CD14-positive monocyte (primary cell): ENCODE results near the gene POU2F1. TPM values are rescaled to one million over a fixed set of nuclear protein-coding genes. Genes with fewer than 3 reads are reported as not detected.

Experiments
- DNase-seq, 3 donors: peaks; one replicate each; pipeline ENCODE4 v3.0.0-alpha.2; 2011 to 2022
- H2AFZ ChIP-seq: 2 replicates; pipeline ENCODE4 v1.6.0; 2012; ENCODE audit warnings: mild to moderate bottlenecking, low read depth, low read length, inconsistent platforms; ENCODE audit not compliant: insufficient read depth, poor library complexity, severe bottlenecking
- H3K27ac ChIP-seq, 2 donors: 1 replicate in 1 of 2; 2 replicates in 1 of 2; pipeline ENCODE4 v1.5.1; 2012 to 2013; ENCODE audit warnings: low read length in 2 of 2, control low read depth in 1 of 2, inconsistent platforms in 1 of 2, low read depth in 1 of 2, mild to moderate bottlenecking in 1 of 2
- H3K27me3 ChIP-seq, 2 donors: one replicate each; pipeline versions ENCODE4 v1.6.0 to v1.6.1; 2011 to 2013; ENCODE audit warnings: low read length in 2 of 2; ENCODE audit not compliant: control insufficient read depth in 2 of 2, insufficient read depth in 2 of 2
- H3K36me3 ChIP-seq, 2 donors: replicated peaks in 1 of 2; 1 replicate in 1 of 2; 2 replicates in 1 of 2; pipeline versions ENCODE4 v1.5.1 to v1.6.1; 2012 to 2013; ENCODE audit warnings: low read length in 2 of 2, control low read depth in 1 of 2, inconsistent platforms in 1 of 2, mild to moderate bottlenecking in 1 of 2; ENCODE audit not compliant: insufficient read depth in 2 of 2, control insufficient read depth in 1 of 2
- H3K4me1 ChIP-seq, 2 donors: 1 replicate in 1 of 2; 2 replicates in 1 of 2; pipeline versions ENCODE4 v1.5.1 to v1.6.1; 2012 to 2013; ENCODE audit warnings: low read length in 2 of 2, control low read depth in 1 of 2, inconsistent platforms in 1 of 2, mild to moderate bottlenecking in 1 of 2, moderate library complexity in 1 of 2; ENCODE audit not compliant: insufficient read depth in 2 of 2, control insufficient read depth in 1 of 2
- H3K4me2 ChIP-seq: replicated peaks from 2 replicates; pipeline ENCODE3; 2012; ENCODE audit warnings: low read length, moderate library complexity, mild to moderate bottlenecking; ENCODE audit not compliant: poor library complexity, severe bottlenecking; ENCODE audit errors: extremely low read depth
- H3K4me3 ChIP-seq, 3 experiments: fragments of 200-600 bp in 1 of 3; sonication (generic) in 1 of 3; replicated peaks in 1 of 3; 1 replicate in 2 of 3; 2 replicates in 1 of 3; pipeline ENCODE4 v1.5.1; 2011 to 2013; ENCODE audit warnings: low read length in 3 of 3, mild to moderate bottlenecking in 3 of 3, control low read depth in 2 of 3, low read depth in 2 of 3, inconsistent platforms in 1 of 3, moderate library complexity in 1 of 3
- H3K79me2 ChIP-seq: 2 replicates; pipeline ENCODE4 v1.6.0; 2012; ENCODE audit warnings: mild to moderate bottlenecking, control low read depth, inconsistent platforms, low read length, moderate library complexity; ENCODE audit not compliant: insufficient read depth
- H3K9ac ChIP-seq: 2 replicates; pipeline ENCODE4 v1.6.0; 2017; ENCODE audit warnings: low read length, mild to moderate bottlenecking; ENCODE audit not compliant: insufficient read depth, poor library complexity, severe bottlenecking
- H3K9me3 ChIP-seq, 2 donors: replicated peaks in 1 of 2; 1 replicate in 1 of 2; 2 replicates in 1 of 2; pipeline versions ENCODE4 v1.5.1 to v1.6.1; 2012 to 2013; ENCODE audit warnings: low read length in 2 of 2, control low read depth in 1 of 2; ENCODE audit not compliant: control insufficient read depth in 1 of 2, insufficient read depth in 1 of 2
- H4K20me1 ChIP-seq: 2 replicates; pipeline ENCODE4 v1.6.0; 2012; ENCODE audit warnings: mild to moderate bottlenecking, low read length, control low read depth, moderate library complexity; ENCODE audit not compliant: insufficient read depth
- H3K27ac Mint-ChIP-seq, 7 donors: one replicate each; pipeline ENCODE4 v1.8.0; 2020; ENCODE audit warnings: mild to moderate bottlenecking in 7 of 7, mixed read lengths in 7 of 7, moderate library complexity in 6 of 7, inconsistent platforms in 2 of 7
- H3K27me3 Mint-ChIP-seq, 3 donors: one replicate each; pipeline ENCODE4 v1.8.0; 2021 to 2022; ENCODE audit warnings: low read depth in 3 of 3, mild to moderate bottlenecking in 3 of 3, mixed read lengths in 3 of 3, moderate library complexity in 3 of 3, inconsistent platforms in 1 of 3
- H3K36me3 Mint-ChIP-seq, 2 donors: one replicate each; pipeline ENCODE4 v1.8.0; 2020; ENCODE audit warnings: mixed read lengths in 2 of 2, inconsistent platforms in 1 of 2, mild to moderate bottlenecking in 1 of 2
- H3K4me1 Mint-ChIP-seq: one replicate; pipeline ENCODE4 v1.8.0; 2020; ENCODE audit warnings: mild to moderate bottlenecking, mixed read lengths
- H3K4me3 Mint-ChIP-seq, 2 donors: one replicate each; pipeline ENCODE4 v1.8.0; 2020; ENCODE audit warnings: mild to moderate bottlenecking in 2 of 2, mixed read lengths in 2 of 2, moderate library complexity in 1 of 2
- H3K9me3 Mint-ChIP-seq, 7 donors: one replicate each; pipeline ENCODE4 v1.8.0; 2020 to 2022; ENCODE audit warnings: mixed read lengths in 7 of 7, mild to moderate bottlenecking in 6 of 7, moderate library complexity in 6 of 7, inconsistent platforms in 2 of 7
- WGBS: methylation state at CpG from one replicate; pipeline ENCODE4 v1.1.5; 2013; ENCODE audit warnings: missing lambda C conversion rate; ENCODE audit not compliant: insufficient coverage; 5-methylcytosine and 5-hydroxymethylcytosine counted together
- intact Hi-C, 2 donors: fragments of 100-400 bp; cut with micrococcal nuclease; formaldehyde crosslinking; loops; one replicate each; pipeline versions ENCODE4 v1.15.0 to v1.15.1; 2023
- polyA plus RNA-seq, 3 donors: library from polyadenylated mRNA; depleted of rRNA in 1 of 3; unstranded in 2 of 3; stranded (reverse) in 1 of 3; fragments of 300-500 nt in 2 of 3; fragments of >200 nt in 1 of 3; fragmentation: Illumina TruSeq in 2 of 3; gene quantifications; 1 replicate in 2 of 3; 2 replicates in 1 of 3; pipeline ENCODE4 v1.2.3, GENCODE V29; 2012 to 2021
- TF ChIP-seq, protein P1 (sequence below): fragments of 200-600 bp; IDR thresholded peaks from one replicate; pipeline ENCODE4 v1.8.0; 2022; ENCODE audit warnings: antibody characterized with exemption, mild to moderate bottlenecking

POU2F1 gene
- polyA plus RNA-seq, 3 donors: 2.3 to 4.2 (median 3.9) TPM

DNA sequence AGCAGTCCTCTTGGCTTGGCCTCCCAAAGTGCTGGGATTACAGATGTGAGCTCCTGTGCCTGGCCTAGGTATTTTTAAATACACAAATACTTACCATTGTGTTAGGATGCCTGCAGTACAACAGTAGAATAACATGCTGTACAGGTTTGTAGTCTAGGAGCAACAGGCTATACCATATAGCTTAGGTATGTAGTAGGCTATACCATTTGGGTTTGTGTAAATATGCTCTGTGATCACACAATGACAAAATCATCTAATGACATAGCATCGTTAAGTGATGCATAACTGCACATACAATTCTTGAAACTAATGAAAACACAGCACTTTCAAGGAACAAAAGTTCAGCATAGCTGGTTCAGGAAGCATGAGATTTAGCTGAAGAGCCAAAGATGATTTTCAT, 12.7 kb downstream of the POU2F1 start:
- Mint-ChIP-seq H3K9me3 (no peaks in the 10 kb centered on the region), H3K4me3 (no peak overlapping the region), H3K27me3 (no peaks in the 10 kb centered on the region), H3K4me1 (peaks cover 40% of the 10 kb centered on the region), H3K27ac (no peak overlapping the region), H3K36me3 (peaks cover 0 to 3% of the 10 kb centered on the region in 2 donors)
- Histone ChIP-seq H2AFZ (no peak overlapping the region), H4K20me1 (peaks cover 35% of the 10 kb centered on the region), H3K9me3 (no peaks in the 10 kb centered on the region), H3K36me3 (no peaks in the 10 kb centered on the region), H3K9ac (no peak overlapping the region), H3K27ac (no peak overlapping the region), H3K27me3 (no peaks in the 10 kb centered on the region), H3K4me3 (no peak overlapping the region), H3K4me1 (peaks cover 24 to 29% of the 10 kb centered on the region in 2 donors), H3K79me2 (peaks cover 83% of the 10 kb centered on the region), H3K4me2 (no peak overlapping the region)
- WGBS: no CpG with 5 or more reads among the region's 1 CpG
- no peak for DNase-seq
- intact Hi-C loops: no loop called here
- TF ChIP-seq, protein P1, sequence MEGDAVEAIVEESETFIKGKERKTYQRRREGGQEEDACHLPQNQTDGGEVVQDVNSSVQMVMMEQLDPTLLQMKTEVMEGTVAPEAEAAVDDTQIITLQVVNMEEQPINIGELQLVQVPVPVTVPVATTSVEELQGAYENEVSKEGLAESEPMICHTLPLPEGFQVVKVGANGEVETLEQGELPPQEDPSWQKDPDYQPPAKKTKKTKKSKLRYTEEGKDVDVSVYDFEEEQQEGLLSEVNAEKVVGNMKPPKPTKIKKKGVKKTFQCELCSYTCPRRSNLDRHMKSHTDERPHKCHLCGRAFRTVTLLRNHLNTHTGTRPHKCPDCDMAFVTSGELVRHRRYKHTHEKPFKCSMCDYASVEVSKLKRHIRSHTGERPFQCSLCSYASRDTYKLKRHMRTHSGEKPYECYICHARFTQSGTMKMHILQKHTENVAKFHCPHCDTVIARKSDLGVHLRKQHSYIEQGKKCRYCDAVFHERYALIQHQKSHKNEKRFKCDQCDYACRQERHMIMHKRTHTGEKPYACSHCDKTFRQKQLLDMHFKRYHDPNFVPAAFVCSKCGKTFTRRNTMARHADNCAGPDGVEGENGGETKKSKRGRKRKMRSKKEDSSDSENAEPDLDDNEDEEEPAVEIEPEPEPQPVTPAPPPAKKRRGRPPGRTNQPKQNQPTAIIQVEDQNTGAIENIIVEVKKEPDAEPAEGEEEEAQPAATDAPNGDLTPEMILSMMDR: no peak

DNA sequence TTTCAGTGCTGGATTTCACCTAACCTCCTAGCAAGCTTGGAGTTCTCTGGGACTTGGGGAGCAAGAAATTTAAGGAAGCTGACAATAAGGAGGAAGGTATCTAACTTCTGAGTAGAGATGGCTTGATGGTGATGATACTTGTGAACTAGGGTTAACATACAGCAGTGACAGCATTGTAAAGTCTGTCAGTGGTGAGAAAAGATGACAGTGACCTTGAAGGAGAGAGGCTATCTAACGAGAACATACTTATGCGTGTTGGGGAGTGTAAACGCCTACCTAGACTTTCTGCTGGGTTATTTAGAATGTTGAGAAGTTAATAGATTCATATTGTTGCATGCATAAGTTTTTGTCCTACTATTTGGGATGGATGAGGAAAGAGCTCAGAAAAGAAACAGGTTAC, 16.3 kb downstream of the POU2F1 start:
- Histone ChIP-seq H3K79me2 (peaks cover 47% of the 10 kb centered on the region), H3K27ac (no peak overlapping the region), H2AFZ (no peak overlapping the region), H3K9ac (no peak overlapping the region), H3K27me3 (no peaks in the 10 kb centered on the region), H3K4me1 (peaks cover 6 to 8% of the 10 kb centered on the region in 2 donors), H3K4me2 (no peak overlapping the region), H3K36me3 (no peaks in the 10 kb centered on the region), H4K20me1 (peaks cover 50% of the 10 kb centered on the region), H3K9me3 (no peaks in the 10 kb centered on the region), H3K4me3 (no peak overlapping the region)
- no peak overlapping the region for H3K27ac Mint-ChIP-seq
- H3K4me3 Mint-ChIP-seq: no peak overlapping the region
- intact Hi-C loops: no loop called here
- H3K36me3 Mint-ChIP-seq: no peaks in the 10 kb centered on the region
- 96% methylated on average over 3 of the region's 3 CpGs for WGBS
- TF ChIP-seq, protein P1: no peak
- DNase-seq: no peak
- H3K4me1 Mint-ChIP-seq: peaks cover 13% of the 10 kb centered on the region
- no peaks in the 10 kb centered on the region for H3K9me3 Mint-ChIP-seq
- H3K27me3 Mint-ChIP-seq: no peaks in the 10 kb centered on the region
